Measurements from ENCODE around the gene CTNNA2.

Gene CTNNA2

DNA sequence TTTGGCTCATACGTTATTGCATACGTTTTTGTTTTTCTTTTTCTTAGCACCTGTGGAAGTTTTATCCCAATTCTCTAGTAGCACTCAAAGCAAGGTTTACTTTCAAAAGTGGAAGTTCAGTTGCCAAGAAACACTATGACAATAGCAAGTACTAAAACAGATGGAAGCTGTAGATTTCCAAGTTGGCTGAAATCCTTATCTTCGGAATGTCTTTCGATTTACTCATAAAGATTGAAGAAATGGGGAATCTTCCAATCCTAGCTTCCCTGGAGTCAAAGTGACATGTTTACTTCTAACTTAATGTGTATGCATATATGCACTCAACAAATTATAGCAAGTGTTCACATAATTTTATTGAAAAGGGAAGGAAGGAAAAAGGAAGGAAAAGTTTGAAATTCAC is 307.4 kb downstream of the CTNNA2 start:
- H3K4me3 ChIP-seq (ENCODE audit: low read depth, low read length), result no peak overlapping the region
- TF ChIP-seq, protein P1, sequence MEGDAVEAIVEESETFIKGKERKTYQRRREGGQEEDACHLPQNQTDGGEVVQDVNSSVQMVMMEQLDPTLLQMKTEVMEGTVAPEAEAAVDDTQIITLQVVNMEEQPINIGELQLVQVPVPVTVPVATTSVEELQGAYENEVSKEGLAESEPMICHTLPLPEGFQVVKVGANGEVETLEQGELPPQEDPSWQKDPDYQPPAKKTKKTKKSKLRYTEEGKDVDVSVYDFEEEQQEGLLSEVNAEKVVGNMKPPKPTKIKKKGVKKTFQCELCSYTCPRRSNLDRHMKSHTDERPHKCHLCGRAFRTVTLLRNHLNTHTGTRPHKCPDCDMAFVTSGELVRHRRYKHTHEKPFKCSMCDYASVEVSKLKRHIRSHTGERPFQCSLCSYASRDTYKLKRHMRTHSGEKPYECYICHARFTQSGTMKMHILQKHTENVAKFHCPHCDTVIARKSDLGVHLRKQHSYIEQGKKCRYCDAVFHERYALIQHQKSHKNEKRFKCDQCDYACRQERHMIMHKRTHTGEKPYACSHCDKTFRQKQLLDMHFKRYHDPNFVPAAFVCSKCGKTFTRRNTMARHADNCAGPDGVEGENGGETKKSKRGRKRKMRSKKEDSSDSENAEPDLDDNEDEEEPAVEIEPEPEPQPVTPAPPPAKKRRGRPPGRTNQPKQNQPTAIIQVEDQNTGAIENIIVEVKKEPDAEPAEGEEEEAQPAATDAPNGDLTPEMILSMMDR (IDR thresholded peaks at IDR 0.05; ENCODE audit: borderline replicate concordance, insufficient read depth, low read depth, low read length), result no peak

DNA sequence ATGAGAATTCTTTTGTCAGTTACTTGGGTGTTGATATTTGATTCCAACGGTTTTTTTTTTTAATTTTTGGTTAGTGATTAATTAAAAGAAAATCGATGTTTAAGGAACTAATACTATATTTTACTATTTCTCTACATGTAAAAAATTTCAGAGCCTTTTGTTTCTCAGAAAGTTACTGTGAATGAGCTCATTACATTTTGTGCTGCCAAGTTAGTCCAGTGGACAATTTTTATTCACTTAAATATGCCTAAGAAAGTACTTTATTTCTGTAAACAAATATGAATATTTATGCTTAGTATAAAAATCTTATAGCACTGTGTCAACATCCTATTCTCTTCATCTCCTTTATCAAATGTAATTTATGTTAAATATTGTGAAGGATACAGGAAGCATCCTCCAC is 309.3 kb downstream of the CTNNA2 start:
- TF ChIP-seq, protein P1 (IDR thresholded peaks at IDR 0.05; ENCODE audit: borderline replicate concordance, insufficient read depth, low read depth, low read length), result no peak
- no peak overlapping the region for H3K4me3 ChIP-seq (ENCODE audit: low read depth, low read length)

DNA sequence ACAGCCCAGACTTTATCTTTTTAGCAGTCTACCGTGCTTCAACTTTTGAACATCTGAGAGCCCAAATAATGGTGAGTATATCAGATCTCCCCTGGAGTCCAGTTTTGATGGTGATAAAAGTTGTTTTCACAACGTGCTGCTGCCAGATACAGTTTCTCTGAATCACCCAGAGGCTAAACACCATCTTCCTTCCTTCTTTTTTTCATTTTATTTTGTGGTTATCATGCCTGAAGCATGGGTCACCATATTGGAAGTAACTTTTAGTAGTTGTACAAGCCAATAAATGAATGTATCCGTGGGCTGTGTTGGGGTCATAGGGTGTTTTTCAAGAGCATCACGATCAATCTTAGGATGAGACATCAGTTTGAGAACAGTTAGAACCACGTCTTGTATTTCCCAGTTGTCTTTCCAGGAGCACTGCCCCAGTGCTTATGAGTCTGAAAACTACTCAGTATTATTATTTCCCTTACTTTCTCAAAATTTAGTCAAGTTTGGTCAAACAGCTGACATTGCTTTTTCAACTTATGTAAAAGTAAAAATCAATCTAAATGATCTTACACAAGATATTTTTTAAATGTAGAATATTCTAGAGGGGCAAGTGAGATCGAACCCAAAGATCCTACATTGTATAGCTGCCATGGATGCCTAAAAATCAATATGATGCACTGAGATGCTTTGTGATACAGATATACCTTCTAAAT is 311.4 kb downstream of the CTNNA2 start:
- TF ChIP-seq, protein P1 (IDR thresholded peaks at IDR 0.05; ENCODE audit: borderline replicate concordance, insufficient read depth, low read depth, low read length), result no peak
- no peak overlapping the region for H3K4me3 ChIP-seq (ENCODE audit: low read depth, low read length)

DNA sequence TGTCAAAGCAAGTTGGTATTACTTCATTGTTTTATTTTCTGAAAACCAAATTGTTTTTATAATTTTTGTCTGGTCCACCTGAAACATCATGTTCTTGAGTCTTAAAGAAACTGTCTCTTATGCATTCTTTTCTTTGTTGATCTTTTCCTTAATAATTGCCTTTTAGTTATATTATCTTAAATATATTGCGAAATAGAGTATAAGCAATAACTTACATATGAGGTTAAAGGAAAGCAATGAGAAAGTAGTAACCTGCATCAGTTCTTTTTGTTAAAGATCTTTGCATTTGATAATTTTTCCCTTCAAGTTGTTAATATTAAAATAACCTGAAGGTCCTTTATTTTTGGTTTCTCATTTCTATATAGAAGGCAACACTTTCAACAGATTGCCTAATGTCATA is 315.0 kb downstream of the CTNNA2 start:
- TF ChIP-seq, protein P1 (IDR thresholded peaks at IDR 0.05; ENCODE audit: borderline replicate concordance, insufficient read depth, low read depth, low read length), result no peak
- H3K4me3 ChIP-seq (ENCODE audit: low read depth, low read length), result no peak overlapping the region

DNA sequence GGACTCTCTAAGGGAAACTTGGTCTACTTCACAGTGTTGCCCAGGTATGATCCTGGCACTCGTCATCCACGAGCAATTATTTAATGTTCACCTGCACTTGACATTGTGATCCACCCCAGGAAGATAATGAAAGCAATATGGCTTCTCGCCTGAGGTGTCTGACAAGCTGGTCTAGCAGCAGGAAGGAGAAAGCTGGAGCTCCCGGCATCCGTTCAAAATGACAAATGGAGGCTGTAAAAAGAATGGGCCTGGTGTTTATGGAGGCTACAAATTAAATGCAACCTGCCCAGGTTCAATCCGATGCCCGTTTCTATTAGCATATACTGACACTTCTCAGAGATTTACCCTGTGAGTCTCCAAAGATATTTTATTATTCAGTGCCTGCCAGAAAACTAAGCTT is 317.6 kb downstream of the CTNNA2 start:
- no peak overlapping the region for H3K4me3 ChIP-seq (ENCODE audit: low read depth, low read length)
- TF ChIP-seq, protein P1 (IDR thresholded peaks at IDR 0.05; ENCODE audit: borderline replicate concordance, insufficient read depth, low read depth, low read length), result no peak

DNA sequence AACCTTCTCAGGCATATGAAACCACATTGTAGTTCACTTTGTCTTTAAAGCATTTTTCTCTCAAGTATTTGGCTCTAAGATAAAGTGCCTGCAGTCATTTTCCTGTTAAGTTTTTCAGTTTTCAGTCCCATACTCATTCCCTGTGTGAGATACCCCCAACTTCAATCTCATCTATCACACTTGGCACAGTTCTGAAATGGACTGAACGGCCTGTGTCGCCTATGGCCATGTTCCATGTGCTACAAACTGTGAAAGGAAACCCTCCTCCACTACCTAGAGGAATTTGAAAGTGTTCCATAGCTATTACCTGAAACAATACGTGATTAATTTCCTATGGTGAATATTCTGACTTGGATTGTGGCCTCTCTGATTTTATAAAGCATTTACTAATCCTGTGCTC is 319.1 kb downstream of the CTNNA2 start:
- no peak overlapping the region for H3K4me3 ChIP-seq (ENCODE audit: low read depth, low read length)
- TF ChIP-seq, protein P1 (IDR thresholded peaks at IDR 0.05; ENCODE audit: borderline replicate concordance, insufficient read depth, low read depth, low read length), result no peak

DNA sequence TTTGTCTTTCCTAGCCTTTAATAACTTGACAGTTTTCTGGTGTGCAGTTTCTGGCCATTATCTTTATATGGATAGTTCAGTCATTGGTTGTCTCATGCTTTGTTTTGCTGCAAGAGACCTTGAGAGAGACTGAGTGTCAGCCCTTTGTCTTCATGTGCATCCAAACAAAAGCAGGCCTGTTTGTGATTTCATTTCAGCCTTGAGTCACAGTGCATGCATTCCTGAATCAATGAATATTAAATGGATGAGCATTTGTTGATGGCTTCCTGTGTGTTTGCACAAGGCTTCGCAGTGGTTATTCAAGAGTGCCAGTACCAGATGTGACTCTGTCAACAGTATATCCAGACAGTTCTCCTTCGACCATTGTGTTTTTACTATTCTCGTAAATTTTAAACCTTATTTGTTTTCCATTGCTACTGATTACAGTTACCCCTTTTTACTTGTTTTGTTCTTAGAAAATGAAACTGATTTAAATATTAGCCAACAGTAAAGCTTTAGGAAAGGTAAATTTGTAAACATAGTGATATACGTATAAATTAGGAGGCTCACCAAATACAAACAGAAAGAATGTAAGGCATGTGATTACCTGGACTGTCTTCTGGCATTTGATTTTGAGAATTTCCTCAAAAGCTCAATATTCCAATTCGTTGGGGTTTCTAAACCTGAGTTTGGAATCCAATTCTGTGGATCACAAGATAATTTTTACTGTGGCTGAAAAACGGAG is 319.8 kb downstream of the CTNNA2 start:
- H3K4me3 ChIP-seq (ENCODE audit: low read depth, low read length), result no peak overlapping the region
- TF ChIP-seq, protein P1 (IDR thresholded peaks at IDR 0.05; ENCODE audit: borderline replicate concordance, insufficient read depth, low read depth, low read length), result no peak
